ENCODE results near the gene FABP1.

GRCh38 chr2:88113069-88113468, 14.8 kb downstream of the FABP1 start:
- TF ChIP-seq BHLHE40 (IDR thresholded peaks at IDR 0.05; ENCODE audit: low read depth, low read length) (no peak), POLR2A (IDR thresholded peaks at IDR 0.05; ENCODE audit: low read depth, low read length) (no peak), RCOR1 (IDR thresholded peaks at IDR 0.05; ENCODE audit: insufficient replicate concordance, low read length) (no peak), ELK1 (IDR thresholded peaks at IDR 0.05; ENCODE audit: borderline replicate concordance, low read depth, low read length) (no peak), SMC3 (IDR thresholded peaks at IDR 0.05; ENCODE audit: low read depth, low read length) (no peak), CHD1 (IDR thresholded peaks at IDR 0.05; ENCODE audit: low read depth, low read length) (no peak)
- TF ChIP-seq, protein P1, sequence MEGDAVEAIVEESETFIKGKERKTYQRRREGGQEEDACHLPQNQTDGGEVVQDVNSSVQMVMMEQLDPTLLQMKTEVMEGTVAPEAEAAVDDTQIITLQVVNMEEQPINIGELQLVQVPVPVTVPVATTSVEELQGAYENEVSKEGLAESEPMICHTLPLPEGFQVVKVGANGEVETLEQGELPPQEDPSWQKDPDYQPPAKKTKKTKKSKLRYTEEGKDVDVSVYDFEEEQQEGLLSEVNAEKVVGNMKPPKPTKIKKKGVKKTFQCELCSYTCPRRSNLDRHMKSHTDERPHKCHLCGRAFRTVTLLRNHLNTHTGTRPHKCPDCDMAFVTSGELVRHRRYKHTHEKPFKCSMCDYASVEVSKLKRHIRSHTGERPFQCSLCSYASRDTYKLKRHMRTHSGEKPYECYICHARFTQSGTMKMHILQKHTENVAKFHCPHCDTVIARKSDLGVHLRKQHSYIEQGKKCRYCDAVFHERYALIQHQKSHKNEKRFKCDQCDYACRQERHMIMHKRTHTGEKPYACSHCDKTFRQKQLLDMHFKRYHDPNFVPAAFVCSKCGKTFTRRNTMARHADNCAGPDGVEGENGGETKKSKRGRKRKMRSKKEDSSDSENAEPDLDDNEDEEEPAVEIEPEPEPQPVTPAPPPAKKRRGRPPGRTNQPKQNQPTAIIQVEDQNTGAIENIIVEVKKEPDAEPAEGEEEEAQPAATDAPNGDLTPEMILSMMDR (conservative IDR thresholded peaks at IDR 0.05; ENCODE audit: low read depth, low read length) = no peak

Data from IMR-90 (cell line).